WTC11 (cell line): ENCODE measurements around the gene SPIRE1. TPM values are rescaled to one million over a fixed set of nuclear protein-coding genes. Genes with fewer than 3 reads are reported as not detected.
A peak's percentile ranks its signal among the peaks of the same experiment; 100 is the strongest.

Experiments used
- ATAC-seq: fragments of 200-7000 bp; cut with Tn5 transposase; 2 replicates; pipeline ENCODE4 v1.10.0; 2021; ENCODE audit warnings: mild to moderate bottlenecking, moderate library complexity
- CTCF ChIA-PET: fragments of 300-600 bp; sonication (Branson Sonifier 250); formaldehyde crosslinking; loops from one replicate; lab custom pipeline; 2021; ENCODE audit warnings: antibody characterized with exemption; lab: Charles Lee
- POLR2A ChIA-PET: fragments of 350-600 bp; sonication (Branson Sonifier 250); formaldehyde crosslinking; loops from one replicate; lab custom pipeline; 2021; ENCODE audit warnings: antibody characterized with exemption; lab: Charles Lee
- DNase-seq: peaks from one replicate; pipeline ENCODE4 v3.0.0; 2021; ENCODE audit warnings: low spot score
- H3K27ac Mint-ChIP-seq: 2 replicates; pipeline ENCODE4 v1.8.0; 2021; ENCODE audit warnings: mixed read lengths
- H3K27me3 Mint-ChIP-seq: 2 replicates; pipeline ENCODE4 v1.8.0; 2021; ENCODE audit warnings: low read depth, mild to moderate bottlenecking, moderate library complexity, mixed read lengths
- H3K36me3 Mint-ChIP-seq: 2 replicates; pipeline ENCODE4 v1.8.0; 2021; ENCODE audit warnings: mixed read lengths
- H3K4me1 Mint-ChIP-seq: 2 replicates; pipeline ENCODE4 v1.8.0; 2022; ENCODE audit warnings: mixed read lengths
- H3K4me3 Mint-ChIP-seq: 2 replicates; pipeline ENCODE4 v1.8.0; 2021; ENCODE audit warnings: mild to moderate bottlenecking, moderate library complexity, mixed read lengths
- H3K9me3 Mint-ChIP-seq: 2 replicates; pipeline ENCODE4 v1.8.0; 2021; ENCODE audit warnings: mixed read lengths
- CREM ChIP-seq: sonication (generic); formaldehyde crosslinking; IDR thresholded peaks from 2 replicates; pipeline ENCODE4 v1.8.1; 2022; ENCODE audit warnings: mild to moderate bottlenecking, missing genetic modification reagents, moderate library complexity
- E2F1 ChIP-seq: sonication (generic); formaldehyde crosslinking; IDR thresholded peaks from 2 replicates; pipeline ENCODE4 v1.8.0; 2022; ENCODE audit warnings: mild to moderate bottlenecking, missing genetic modification reagents
- ELF4 ChIP-seq: sonication (generic); formaldehyde crosslinking; IDR thresholded peaks from 2 replicates; pipeline ENCODE4 v1.8.1; 2022; ENCODE audit warnings: low read depth, mild to moderate bottlenecking, moderate library complexity, missing genetic modification reagents
- FOXK1 ChIP-seq: sonication (generic); formaldehyde crosslinking; IDR thresholded peaks from 2 replicates; pipeline ENCODE4 v1.8.0; 2022; ENCODE audit warnings: mild to moderate bottlenecking, moderate library complexity, missing genetic modification reagents
- HMGA2 ChIP-seq: fragments of 250-450 bp; sonication (Bioruptor Pico); IDR thresholded peaks from 2 replicates; pipeline ENCODE4 v1.4.0; 2021; ENCODE audit warnings: mild to moderate bottlenecking, moderate library complexity
- HMGXB4 ChIP-seq: sonication (generic); formaldehyde crosslinking; IDR thresholded peaks from 2 replicates; pipeline ENCODE4 v1.8.1; 2023; ENCODE audit warnings: mild to moderate bottlenecking, moderate library complexity, missing genetic modification reagents
- MYBL2 ChIP-seq: sonication (generic); formaldehyde crosslinking; IDR thresholded peaks from 2 replicates; pipeline ENCODE4 v1.8.1; 2023; ENCODE audit warnings: mild to moderate bottlenecking, moderate library complexity, missing genetic modification reagents
- RELA ChIP-seq: sonication (generic); formaldehyde crosslinking; IDR thresholded peaks from 2 replicates; pipeline ENCODE4 v1.8.1; 2022; ENCODE audit warnings: missing genetic modification reagents, mild to moderate bottlenecking, borderline replicate concordance
- SMAD3 ChIP-seq: sonication (generic); formaldehyde crosslinking; IDR thresholded peaks from 2 replicates; pipeline ENCODE4 v1.8.0; 2022; ENCODE audit warnings: missing genetic modification reagents, mild to moderate bottlenecking, borderline replicate concordance
- SMAD4 ChIP-seq: sonication (generic); formaldehyde crosslinking; IDR thresholded peaks from 2 replicates; pipeline ENCODE4 v1.8.0; 2022; ENCODE audit warnings: mild to moderate bottlenecking, missing genetic modification reagents
- SP1 ChIP-seq: sonication (generic); formaldehyde crosslinking; conservative IDR thresholded peaks from 2 replicates; pipeline ENCODE4 v1.8.1; 2022; ENCODE audit warnings: missing genetic modification reagents
- ZMAT4 ChIP-seq: fragments of 250-450 bp; sonication (Bioruptor Pico); IDR thresholded peaks from 2 replicates; pipeline ENCODE4 v1.9.0; 2021; ENCODE audit warnings: mild to moderate bottlenecking
- ZNF121 ChIP-seq: sonication (generic); formaldehyde crosslinking; IDR thresholded peaks from 2 replicates; pipeline ENCODE4 v1.8.0; 2023; ENCODE audit warnings: missing genetic modification reagents
- ZNF138 ChIP-seq: sonication (generic); formaldehyde crosslinking; conservative IDR thresholded peaks from 2 replicates; pipeline ENCODE4 v1.8.1; 2022; ENCODE audit warnings: mild to moderate bottlenecking, moderate library complexity, missing genetic modification reagents
- ZNF317 ChIP-seq: sonication (generic); formaldehyde crosslinking; IDR thresholded peaks from 2 replicates; pipeline ENCODE4 v1.8.1; 2023; ENCODE audit warnings: low read depth, mild to moderate bottlenecking, moderate library complexity, missing genetic modification reagents, borderline replicate concordance
- ZNF423 ChIP-seq: fragments of 250-450 bp; sonication (Bioruptor Pico); IDR thresholded peaks from 2 replicates; pipeline ENCODE4 v2.1.2; 2022; ENCODE audit warnings: mild to moderate bottlenecking, moderate library complexity
- ZNF425 ChIP-seq: fragments of 250-450 bp; sonication (Bioruptor Pico); conservative IDR thresholded peaks from 2 replicates; pipeline ENCODE4 v1.9.0; 2021; ENCODE audit warnings: mild to moderate bottlenecking
- ZNF512 ChIP-seq: sonication (generic); formaldehyde crosslinking; IDR thresholded peaks from 2 replicates; pipeline ENCODE4 v1.8.1; 2022; ENCODE audit warnings: missing genetic modification reagents, borderline replicate concordance
- total RNA-seq: library from RNA; stranded (reverse); gene quantifications from 3 replicates; pipeline ENCODE4 v1.2.3, GENCODE V29; 2021

SPIRE1 gene
- total RNA-seq, 1 experiment from 2014 or later, result 19.3 TPM

GRCh38 chr18:12434541-12434929, 223.4 kb downstream of the SPIRE1 start (continued):
- TF ChIP-seq ZNF138 (CRISPR knock-in tag), result no peak
- TF ChIP-seq ZNF425 (CRISPR knock-in tag), result no peak
- TF ChIP-seq ZNF423 (CRISPR knock-in tag), result no peak
- TF ChIP-seq ELF4 (CRISPR knock-in tag), result no peak
- TF ChIP-seq FOXK1 (CRISPR knock-in tag), result no peak
- TF ChIP-seq SP1, result no peak
- no peak for TF ChIP-seq E2F1 (CRISPR knock-in tag)
- no peak for TF ChIP-seq HMGA2
- no peak for TF ChIP-seq MYBL2 (CRISPR knock-in tag)
- no peak for TF ChIP-seq SMAD4

- ATAC-seq (no peak), DNase-seq (no peak)
- H3K27ac Mint-ChIP-seq, result peak overlapping the region; percentile 82
- no peak overlapping the region for H3K4me3 Mint-ChIP-seq
- no peak for TF ChIP-seq ZNF317 (CRISPR knock-in tag)
- no peak for TF ChIP-seq CREM (CRISPR knock-in tag)
- no peak for TF ChIP-seq ZMAT4 (CRISPR knock-in tag)
- no peak for TF ChIP-seq HMGXB4 (CRISPR knock-in tag)
- no peak for TF ChIP-seq ZNF512 (CRISPR knock-in tag)
- TF ChIP-seq RELA (CRISPR knock-in tag), result no peak
- no peak for TF ChIP-seq SMAD3
- H3K4me1 Mint-ChIP-seq, result peaks cover 8% of the 10 kb centered on the region
- H3K27me3 Mint-ChIP-seq, result no peaks in the 10 kb centered on the region
- H3K9me3 Mint-ChIP-seq, result no peaks in the 10 kb centered on the region
- CTCF ChIA-PET, result interaction anchor here (0.6 kb wide), 1 partner anchor 64 kb away, joined by 3 read pairs; no protein-coding TSS in a partner anchor
- POLR2A ChIA-PET, result no interaction called here
- peaks cover 14% of the 10 kb centered on the region for H3K36me3 Mint-ChIP-seq
These were observed 223.9 kb downstream of the SPIRE1 start for GRCh38 chr18:12433829-12434540.

GRCh38 chr18:12432881-12433280, 225.0 kb downstream of the SPIRE1 start:
- DNase-seq (no peak), ATAC-seq (no peak)
- peaks cover 23% of the 10 kb centered on the region for H3K36me3 Mint-ChIP-seq
- H3K27ac Mint-ChIP-seq, result peak overlapping the region; percentile 55
- TF ChIP-seq SP1, result no peak
- no peak for TF ChIP-seq ZNF121 (CRISPR knock-in tag)
- H3K9me3 Mint-ChIP-seq, result no peaks in the 10 kb centered on the region
- ChIA-PET POLR2A (no interaction called here), CTCF (no interaction called here)
- H3K27me3 Mint-ChIP-seq, result no peaks in the 10 kb centered on the region
- no peak overlapping the region for H3K4me3 Mint-ChIP-seq
- peaks cover 8% of the 10 kb centered on the region for H3K4me1 Mint-ChIP-seq
